OCI-LY7 (cell line): Measurements from ENCODE around the gene EMD. TPM values are rescaled to one million over a fixed set of nuclear protein-coding genes. Genes with fewer than 3 reads are reported as not detected.

Source experiments
- BruUV-seq: library from RNA; stranded (reverse); fragments of 400-500 nt; replicated peaks from 2 replicates; lab custom pipeline; 2021; lab: Mats Ljungman, UMichigan
- CTCF ChIA-PET: fragments of 300-600 bp; sonication (Branson Sonifier 250); formaldehyde crosslinking; loops from one replicate; lab custom pipeline; 2022; ENCODE audit warnings: antibody characterized with exemption; ENCODE audit not compliant: unreplicated experiment; lab: Charles Lee
- POLR2A ChIA-PET: fragments of 300-600 bp; sonication (Branson Sonifier 250); formaldehyde crosslinking; loops from one replicate; lab custom pipeline; 2022; ENCODE audit warnings: antibody characterized with exemption; lab: Charles Lee
- DNase-seq: peaks from one replicate; pipeline ENCODE4 v3.0.0-alpha.2; 2015; ENCODE audit warnings: low spot score
- H2AFZ ChIP-seq: fragments of 200-600 bp; sonication (generic), shearing (Covaris generic); 2 replicates; pipeline ENCODE4 v1.6.1; 2014; ENCODE audit warnings: mild to moderate bottlenecking, antibody characterized with exemption, low read length, moderate library complexity
- H3K27ac ChIP-seq: fragments of 200-600 bp; sonication (generic); 2 replicates; pipeline ENCODE4 v1.5.1; 2014; ENCODE audit warnings: mixed run types, low read depth, mild to moderate bottlenecking, moderate library complexity, low read length, inconsistent platforms; ENCODE audit not compliant: poor library complexity, severe bottlenecking
- H3K36me3 ChIP-seq: fragments of 200-600 bp; sonication (generic); 2 replicates; pipeline ENCODE4 v1.6.1; 2014; ENCODE audit warnings: mild to moderate bottlenecking, antibody characterized with exemption, low read length, moderate library complexity, mixed read lengths; ENCODE audit not compliant: insufficient read depth
- H3K4me1 ChIP-seq: fragments of 200-600 bp; sonication (generic); 2 replicates; pipeline ENCODE4 v1.5.1; 2014; ENCODE audit warnings: mild to moderate bottlenecking, low read length; ENCODE audit not compliant: insufficient read depth, poor library complexity, severe bottlenecking
- H3K4me2 ChIP-seq: fragments of 200-600 bp; sonication (generic); 2 replicates; pipeline ENCODE4 v1.6.1; 2014; ENCODE audit warnings: mild to moderate bottlenecking, low read length
- H3K4me3 ChIP-seq: fragments of 200-600 bp; sonication (generic); 2 replicates; pipeline ENCODE4 v1.5.1; 2014; ENCODE audit warnings: mild to moderate bottlenecking, low read depth, low read length; ENCODE audit not compliant: poor library complexity, severe bottlenecking
- H3K79me2 ChIP-seq: fragments of 200-600 bp; sonication (generic); 2 replicates; pipeline ENCODE4 v1.6.1; 2016; ENCODE audit warnings: low read depth, mild to moderate bottlenecking, low read length, moderate library complexity, mixed read lengths; ENCODE audit not compliant: insufficient read depth
- H3K9me2 ChIP-seq: fragments of 200-600 bp; sonication (generic); 2 replicates; pipeline ENCODE4 v1.6.1; 2016; ENCODE audit warnings: mild to moderate bottlenecking, low read length, mixed read lengths; ENCODE audit not compliant: insufficient read depth
- H3K9me3 ChIP-seq: fragments of 200-600 bp; sonication (generic); 2 replicates; pipeline ENCODE4 v1.6.1; 2014; ENCODE audit warnings: mild to moderate bottlenecking, mixed run types, low read length, mixed read lengths
- H4K20me1 ChIP-seq: fragments of 200-600 bp; sonication (generic); 2 replicates; pipeline ENCODE4 v1.6.1; 2014; ENCODE audit warnings: mild to moderate bottlenecking, antibody characterized with exemption, low read length, moderate library complexity, mixed read lengths; ENCODE audit not compliant: insufficient read depth
- EZH2phosphoT487 ChIP-seq: fragments of 200-600 bp; sonication (generic); IDR thresholded peaks from 2 replicates; pipeline ENCODE4 v1.6.1; 2018; ENCODE audit warnings: low read depth, borderline replicate concordance, mild to moderate bottlenecking, mixed run types, antibody characterized with exemption, low read length, moderate library complexity, mixed read lengths
- intact Hi-C: fragments of 100-400 bp; cut with micrococcal nuclease; formaldehyde crosslinking; loops from one replicate; pipeline ENCODE4 v1.10.0; 2022; ENCODE audit not compliant: unreplicated experiment
- total RNA-seq, 2 experiments: library from RNA; depleted of rRNA in 1 of 2; stranded (reverse); fragments of >200 nt in 1 of 2; shearing (Covaris generic) in 1 of 2; gene quantifications; 2 replicates each; pipeline ENCODE4 v1.2.3, GENCODE V29; 2014 to 2022
- TF ChIP-seq, protein P1 (sequence below): fragments of 200-600 bp; sonication (generic); conservative IDR thresholded peaks from 2 replicates; pipeline ENCODE4 v1.5.1; 2014; ENCODE audit warnings: mild to moderate bottlenecking, antibody characterized with exemption, low read length, moderate library complexity, mixed read lengths

EMD gene
- total RNA-seq, 2 experiments from 2014 or later: 35.4 to 64.6 TPM

GRCh38 chrX:154379569-154379951 lies 465 bp downstream of the EMD start:
- TF ChIP-seq, protein P1, sequence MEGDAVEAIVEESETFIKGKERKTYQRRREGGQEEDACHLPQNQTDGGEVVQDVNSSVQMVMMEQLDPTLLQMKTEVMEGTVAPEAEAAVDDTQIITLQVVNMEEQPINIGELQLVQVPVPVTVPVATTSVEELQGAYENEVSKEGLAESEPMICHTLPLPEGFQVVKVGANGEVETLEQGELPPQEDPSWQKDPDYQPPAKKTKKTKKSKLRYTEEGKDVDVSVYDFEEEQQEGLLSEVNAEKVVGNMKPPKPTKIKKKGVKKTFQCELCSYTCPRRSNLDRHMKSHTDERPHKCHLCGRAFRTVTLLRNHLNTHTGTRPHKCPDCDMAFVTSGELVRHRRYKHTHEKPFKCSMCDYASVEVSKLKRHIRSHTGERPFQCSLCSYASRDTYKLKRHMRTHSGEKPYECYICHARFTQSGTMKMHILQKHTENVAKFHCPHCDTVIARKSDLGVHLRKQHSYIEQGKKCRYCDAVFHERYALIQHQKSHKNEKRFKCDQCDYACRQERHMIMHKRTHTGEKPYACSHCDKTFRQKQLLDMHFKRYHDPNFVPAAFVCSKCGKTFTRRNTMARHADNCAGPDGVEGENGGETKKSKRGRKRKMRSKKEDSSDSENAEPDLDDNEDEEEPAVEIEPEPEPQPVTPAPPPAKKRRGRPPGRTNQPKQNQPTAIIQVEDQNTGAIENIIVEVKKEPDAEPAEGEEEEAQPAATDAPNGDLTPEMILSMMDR: no peak
- intact Hi-C loops: loop anchor here (10.0 kb wide), 1 partner anchor 455 kb away; the partner anchor contains the start of gene ARHGAP4
- no peaks in the 10 kb centered on the region for H3K9me3 ChIP-seq
- H3K9me2 ChIP-seq: no peaks in the 10 kb centered on the region
- POLR2A ChIA-PET: interaction anchor here (0.9 kb wide), 1 partner anchor 339 kb away, joined by 5 read pairs; no protein-coding TSS in a partner anchor
- TSS peak; percentile 88 for BruUV-seq
- H2AFZ ChIP-seq: no peak overlapping the region
- H3K36me3 ChIP-seq: peaks cover 4% of the 10 kb centered on the region; the same call in 1 of the 2 replicates
- H3K4me3 ChIP-seq: peak overlapping the region; percentile 88
- CTCF ChIA-PET: no interaction called here
- H3K4me1 ChIP-seq: peaks cover 29% of the 10 kb centered on the region
- no peaks in the 10 kb centered on the region for H4K20me1 ChIP-seq
- DNase-seq: no peak
- H3K79me2 ChIP-seq: peaks cover 13% of the 10 kb centered on the region
- H3K27ac ChIP-seq: peak overlapping the region; percentile 69
- peak overlapping the region; percentile 71 for H3K4me2 ChIP-seq

- no TSS peak for BruUV-seq
- peak overlapping the region; percentile 88 for H3K4me3 ChIP-seq
- ChIA-PET POLR2A (no interaction called here), CTCF (no interaction called here)
- H3K36me3 ChIP-seq: peaks cover 4% of the 10 kb centered on the region; the same call in 1 of the 2 replicates
- no peak overlapping the region for H2AFZ ChIP-seq
- H4K20me1 ChIP-seq: no peaks in the 10 kb centered on the region
- H3K79me2 ChIP-seq: peaks cover 13% of the 10 kb centered on the region
- H3K9me3 ChIP-seq: no peaks in the 10 kb centered on the region
- no peak overlapping the region for H3K27ac ChIP-seq
- no peak for DNase-seq
- no peaks in the 10 kb centered on the region for H3K9me2 ChIP-seq
- TF ChIP-seq, protein P1: no peak
- TF ChIP-seq EZH2phosphoT487: no peak
- intact Hi-C loops: no loop called here
- H3K4me1 ChIP-seq: peaks cover 23% of the 10 kb centered on the region
- peak overlapping the region; percentile 71 for H3K4me2 ChIP-seq
Measured at GRCh38 chrX:154380153-154380552, 1.1 kb downstream of the EMD start.

GRCh38 chrX:154380787-154381186 lies 1.7 kb downstream of the EMD start:
- Histone ChIP-seq H3K36me3 (peaks cover 4% of the 10 kb centered on the region; the same call in 1 of the 2 replicates), H4K20me1 (no peaks in the 10 kb centered on the region), H3K27ac (no peak overlapping the region), H3K9me2 (no peaks in the 10 kb centered on the region), H3K4me2 (peak overlapping the region; percentile 71), H3K4me1 (peaks cover 22% of the 10 kb centered on the region), H3K4me3 (peak overlapping the region; percentile 88), H3K9me3 (no peaks in the 10 kb centered on the region), H3K79me2 (peaks cover 13% of the 10 kb centered on the region), H2AFZ (no peak overlapping the region)
- CTCF ChIA-PET: no interaction called here
- TF ChIP-seq, protein P1: no peak
- TF ChIP-seq EZH2phosphoT487: no peak
- no peak for DNase-seq
- intact Hi-C loops: no loop called here
- POLR2A ChIA-PET: no interaction called here
- no TSS peak for BruUV-seq
